WTC11 (cell line): ENCODE measurements around the gene MGRN1. TPM values are rescaled to one million over a fixed set of nuclear protein-coding genes. Genes with fewer than 3 reads are reported as not detected.

Experiments
- ATAC-seq: fragments of 200-7000 bp; cut with Tn5 transposase; 2 replicates; pipeline ENCODE4 v1.10.0; 2021; ENCODE audit warnings: mild to moderate bottlenecking, moderate library complexity
- CTCF ChIA-PET: fragments of 300-600 bp; sonication (Branson Sonifier 250); formaldehyde crosslinking; loops from one replicate; lab custom pipeline; 2021; ENCODE audit warnings: antibody characterized with exemption; lab: Charles Lee
- POLR2A ChIA-PET: fragments of 350-600 bp; sonication (Branson Sonifier 250); formaldehyde crosslinking; loops from one replicate; lab custom pipeline; 2021; ENCODE audit warnings: antibody characterized with exemption; lab: Charles Lee
- DNase-seq: peaks from one replicate; pipeline ENCODE4 v3.0.0; 2021; ENCODE audit warnings: low spot score
- H3K27ac Mint-ChIP-seq: 2 replicates; pipeline ENCODE4 v1.8.0; 2021; ENCODE audit warnings: mixed read lengths
- H3K27me3 Mint-ChIP-seq: 2 replicates; pipeline ENCODE4 v1.8.0; 2021; ENCODE audit warnings: low read depth, mild to moderate bottlenecking, moderate library complexity, mixed read lengths
- H3K36me3 Mint-ChIP-seq: 2 replicates; pipeline ENCODE4 v1.8.0; 2021; ENCODE audit warnings: mixed read lengths
- H3K4me1 Mint-ChIP-seq: 2 replicates; pipeline ENCODE4 v1.8.0; 2022; ENCODE audit warnings: mixed read lengths
- H3K4me3 Mint-ChIP-seq: 2 replicates; pipeline ENCODE4 v1.8.0; 2021; ENCODE audit warnings: mild to moderate bottlenecking, moderate library complexity, mixed read lengths
- H3K9me3 Mint-ChIP-seq: 2 replicates; pipeline ENCODE4 v1.8.0; 2021; ENCODE audit warnings: mixed read lengths
- AR ChIP-seq: fragments of 250-450 bp; sonication (Bioruptor Pico); IDR thresholded peaks from 2 replicates; pipeline ENCODE4 v1.9.0; 2021; ENCODE audit warnings: mild to moderate bottlenecking
- ARID4B ChIP-seq: sonication (generic); formaldehyde crosslinking; IDR thresholded peaks from 2 replicates; pipeline ENCODE4 v1.8.0; 2023; ENCODE audit warnings: missing genetic modification reagents, mild to moderate bottlenecking, borderline replicate concordance
- ATF1 ChIP-seq: sonication (generic); formaldehyde crosslinking; IDR thresholded peaks from 2 replicates; pipeline ENCODE4 v1.8.1; 2023; ENCODE audit warnings: mild to moderate bottlenecking, moderate library complexity, missing genetic modification reagents
- ATF2 ChIP-seq: sonication (generic); formaldehyde crosslinking; IDR thresholded peaks from 2 replicates; pipeline ENCODE4 v1.8.1; 2022; ENCODE audit warnings: low read depth, missing genetic modification reagents, borderline replicate concordance
- CBFB ChIP-seq: sonication (generic); formaldehyde crosslinking; IDR thresholded peaks from 2 replicates; pipeline ENCODE4 v1.8.1; 2022; ENCODE audit warnings: mild to moderate bottlenecking, low read depth, missing genetic modification reagents
- E2F1 ChIP-seq: sonication (generic); formaldehyde crosslinking; IDR thresholded peaks from 2 replicates; pipeline ENCODE4 v1.8.0; 2022; ENCODE audit warnings: mild to moderate bottlenecking, missing genetic modification reagents
- EMX1 ChIP-seq: fragments of 250-450 bp; sonication (Bioruptor Pico); IDR thresholded peaks from 2 replicates; pipeline ENCODE4 v1.8.0; 2021; ENCODE audit warnings: mild to moderate bottlenecking
- ESRRA ChIP-seq: sonication (generic); formaldehyde crosslinking; IDR thresholded peaks from 2 replicates; pipeline ENCODE4 v1.8.1; 2022; ENCODE audit warnings: mild to moderate bottlenecking, missing genetic modification reagents, borderline replicate concordance
- GABPB1 ChIP-seq: sonication (generic); formaldehyde crosslinking; IDR thresholded peaks from 2 replicates; pipeline ENCODE4 v1.8.1; 2023; ENCODE audit warnings: mild to moderate bottlenecking, missing genetic modification reagents
- GRHL2 ChIP-seq: fragments of 250-450 bp; sonication (Bioruptor Pico); IDR thresholded peaks from 2 replicates; pipeline ENCODE4 v1.8.0; 2022; ENCODE audit warnings: mild to moderate bottlenecking, moderate library complexity; ENCODE audit not compliant: insufficient replicate concordance, severe bottlenecking
- MYBL2 ChIP-seq: sonication (generic); formaldehyde crosslinking; IDR thresholded peaks from 2 replicates; pipeline ENCODE4 v1.8.1; 2023; ENCODE audit warnings: mild to moderate bottlenecking, moderate library complexity, missing genetic modification reagents
- NFE2L1 ChIP-seq: sonication (generic); formaldehyde crosslinking; IDR thresholded peaks from 2 replicates; pipeline ENCODE4 v1.8.1; 2023; ENCODE audit warnings: missing genetic modification reagents
- RELA ChIP-seq: sonication (generic); formaldehyde crosslinking; IDR thresholded peaks from 2 replicates; pipeline ENCODE4 v1.8.1; 2022; ENCODE audit warnings: missing genetic modification reagents, mild to moderate bottlenecking, borderline replicate concordance
- SMAD3 ChIP-seq: sonication (generic); formaldehyde crosslinking; IDR thresholded peaks from 2 replicates; pipeline ENCODE4 v1.8.0; 2022; ENCODE audit warnings: missing genetic modification reagents, mild to moderate bottlenecking, borderline replicate concordance
- TEAD4 ChIP-seq: sonication (generic); formaldehyde crosslinking; IDR thresholded peaks from 2 replicates; pipeline ENCODE4 v1.8.0; 2022; ENCODE audit warnings: mild to moderate bottlenecking, missing genetic modification reagents
- TP53 ChIP-seq: sonication (generic); formaldehyde crosslinking; IDR thresholded peaks from 2 replicates; pipeline ENCODE4 v1.8.1; 2023; ENCODE audit warnings: mild to moderate bottlenecking, missing genetic modification reagents
- ZNF219 ChIP-seq: sonication (generic); formaldehyde crosslinking; IDR thresholded peaks from 2 replicates; pipeline ENCODE4 v1.8.0; 2023; ENCODE audit warnings: missing genetic modification reagents, mild to moderate bottlenecking, borderline replicate concordance
- ZNF396 ChIP-seq: fragments of 250-450 bp; sonication (Bioruptor Pico); IDR thresholded peaks from 2 replicates; pipeline ENCODE4 v1.8.0; 2021; ENCODE audit warnings: mild to moderate bottlenecking, moderate library complexity, borderline replicate concordance
- ZNF425 ChIP-seq: fragments of 250-450 bp; sonication (Bioruptor Pico); conservative IDR thresholded peaks from 2 replicates; pipeline ENCODE4 v1.9.0; 2021; ENCODE audit warnings: mild to moderate bottlenecking
- ZNF671 ChIP-seq: fragments of 250-450 bp; sonication (Bioruptor Pico); IDR thresholded peaks from 2 replicates; pipeline ENCODE4 v1.8.0; 2021; ENCODE audit warnings: mild to moderate bottlenecking
- total RNA-seq: library from RNA; stranded (reverse); gene quantifications from 3 replicates; pipeline ENCODE4 v1.2.3, GENCODE V29; 2021

The MGRN1 gene
- total RNA-seq, 1 experiment from 2014 or later, result 88.8 TPM

- CTCF ChIA-PET, result interaction anchor here (2.4 kb wide), 1 partner anchor 27 kb away, joined by 10 read pairs; no protein-coding TSS in a partner anchor
- Mint-ChIP-seq H3K4me3 (no peak overlapping the region), H3K9me3 (no peaks in the 10 kb centered on the region), H3K36me3 (peaks cover 3% of the 10 kb centered on the region; the same call in 1 of the 2 replicates), H3K4me1 (peaks cover 3% of the 10 kb centered on the region; the same call in 1 of the 2 replicates), H3K27ac (no peak overlapping the region), H3K27me3 (no peaks in the 10 kb centered on the region)
- POLR2A ChIA-PET, result interaction anchor here (0.6 to 0.7 kb wide), 2 partner anchors 17 to 95 kb away, joined by 4 to 6 read pairs; no protein-coding TSS in a partner anchor
- TF ChIP-seq TEAD4 (no peak), ARID4B (CRISPR knock-in tag) (no peak), ZNF671 (CRISPR knock-in tag) (no peak), TP53 (CRISPR knock-in tag) (no peak), E2F1 (CRISPR knock-in tag) (no peak), ZNF396 (no peak), ATF1 (no peak), SMAD3 (CRISPR knock-in tag) (no peak), ESRRA (CRISPR knock-in tag) (no peak), GRHL2 (CRISPR knock-in tag) (no peak), ZNF219 (CRISPR knock-in tag) (no peak), AR (CRISPR knock-in tag) (no peak), ZNF425 (no peak)
- ATAC-seq (no peak), DNase-seq (no peak)
Measured at GRCh38 chr16:4677390-4677789, 52.8 kb downstream of the MGRN1 start.

- H3K27me3 Mint-ChIP-seq, result no peaks in the 10 kb centered on the region
- ChIA-PET CTCF (interaction anchor here (2.4 kb wide), 1 partner anchor 27 kb away, joined by 10 read pairs; no protein-coding TSS in a partner anchor), POLR2A (interaction anchor here (0.6 to 0.7 kb wide), 2 partner anchors 16 to 94 kb away, joined by 4 to 6 read pairs; no protein-coding TSS in a partner anchor)
- peaks cover 3% of the 10 kb centered on the region; the same call in 1 of the 2 replicates for H3K36me3 Mint-ChIP-seq
- H3K4me1 Mint-ChIP-seq, result peaks cover 3% of the 10 kb centered on the region; the same call in 1 of the 2 replicates
- ATAC-seq (no peak), DNase-seq (no peak)
- no peak overlapping the region for H3K4me3 Mint-ChIP-seq
- H3K27ac Mint-ChIP-seq, result no peak overlapping the region
- no peaks in the 10 kb centered on the region for H3K9me3 Mint-ChIP-seq
- TF ChIP-seq TEAD4 (no peak), ATF2 (CRISPR knock-in tag) (no peak), CBFB (CRISPR knock-in tag) (no peak), GABPB1 (CRISPR knock-in tag) (no peak), EMX1 (no peak), RELA (CRISPR knock-in tag) (no peak), NFE2L1 (CRISPR knock-in tag) (no peak), MYBL2 (no peak)
Measured at GRCh38 chr16:4677994-4678393, 53.4 kb downstream of the MGRN1 start.
